Nephron progenitor cell (in vitro differentiated cells): ENCODE measurements around the gene IGSF5.

ENCODE experiments used
- DNase-seq: peaks from one replicate; pipeline ENCODE4 v3.0.0; 2021
- H3K27ac Mint-ChIP-seq: 2 replicates; pipeline ENCODE4 v1.8.0; 2021; ENCODE audit warnings: mild to moderate bottlenecking, moderate library complexity, mixed read lengths
- H3K27me3 Mint-ChIP-seq: 2 replicates; pipeline ENCODE4 v1.8.0; 2021; ENCODE audit warnings: mild to moderate bottlenecking, low read depth, mixed read lengths; ENCODE audit not compliant: poor library complexity
- H3K36me3 Mint-ChIP-seq: 2 replicates; pipeline ENCODE4 v1.8.0; 2021; ENCODE audit warnings: low read depth, mixed read lengths
- H3K4me1 Mint-ChIP-seq: 2 replicates; pipeline ENCODE4 v1.8.0; 2021; ENCODE audit warnings: mixed read lengths
- H3K4me3 Mint-ChIP-seq: 2 replicates; pipeline ENCODE4 v1.8.0; 2021; ENCODE audit warnings: mild to moderate bottlenecking, moderate library complexity, mixed read lengths
- H3K9me3 Mint-ChIP-seq: 2 replicates; pipeline ENCODE4 v1.8.0; 2021; ENCODE audit warnings: mild to moderate bottlenecking, moderate library complexity, mixed read lengths
- CTCF ChIP-seq: fragments of 200-600 bp; sonication (generic); IDR thresholded peaks from 2 replicates; pipeline ENCODE4 v1.5.0; 2021; ENCODE audit warnings: antibody characterized with exemption

The IGSF5 gene

GRCh38 chr21:39763272-39763970, 18.4 kb downstream of the IGSF5 start:
- Mint-ChIP-seq H3K36me3 (no peaks in the 10 kb centered on the region), H3K4me3 (no peak overlapping the region), H3K9me3 (peaks cover 14% of the 10 kb centered on the region), H3K27me3 (peaks cover 17% of the 10 kb centered on the region), H3K4me1 (peaks cover 27% of the 10 kb centered on the region), H3K27ac (peak overlapping the region; percentile 95)
- no peak for TF ChIP-seq CTCF
- DNase-seq: no peak

GRCh38 chr21:39774227-39774626, 29.2 kb downstream of the IGSF5 start:
- Mint-ChIP-seq H3K9me3 (no peaks in the 10 kb centered on the region), H3K4me1 (no peaks in the 10 kb centered on the region), H3K27ac (no peak overlapping the region), H3K36me3 (no peaks in the 10 kb centered on the region), H3K27me3 (peaks cover 5% of the 10 kb centered on the region), H3K4me3 (no peak overlapping the region)
- no peak for DNase-seq
- no peak for TF ChIP-seq CTCF

- H3K27ac Mint-ChIP-seq: no peak overlapping the region
- H3K36me3 Mint-ChIP-seq: no peaks in the 10 kb centered on the region
- H3K4me3 Mint-ChIP-seq: no peak overlapping the region
- TF ChIP-seq CTCF: no peak
- H3K27me3 Mint-ChIP-seq: peaks cover 5% of the 10 kb centered on the region
- no peaks in the 10 kb centered on the region for H3K4me1 Mint-ChIP-seq
- DNase-seq: no peak
- no peaks in the 10 kb centered on the region for H3K9me3 Mint-ChIP-seq
Measured at GRCh38 chr21:39775816-39776215, 30.8 kb downstream of the IGSF5 start.

GRCh38 chr21:39776589-39776988, 31.6 kb downstream of the IGSF5 start:
- Mint-ChIP-seq H3K4me1 (no peaks in the 10 kb centered on the region), H3K27me3 (peaks cover 5% of the 10 kb centered on the region), H3K9me3 (no peaks in the 10 kb centered on the region), H3K27ac (no peak overlapping the region), H3K4me3 (no peak overlapping the region), H3K36me3 (no peaks in the 10 kb centered on the region)
- no peak for DNase-seq
- TF ChIP-seq CTCF: no peak

GRCh38 chr21:39781331-39781730, 36.3 kb downstream of the IGSF5 start:
- Mint-ChIP-seq H3K36me3 (no peaks in the 10 kb centered on the region), H3K27me3 (no peaks in the 10 kb centered on the region), H3K4me3 (no peak overlapping the region), H3K9me3 (no peaks in the 10 kb centered on the region), H3K4me1 (no peaks in the 10 kb centered on the region), H3K27ac (no peak overlapping the region)
- no peak for DNase-seq
- TF ChIP-seq CTCF: no peak

- H3K36me3 Mint-ChIP-seq: peaks cover 10% of the 10 kb centered on the region
- peak overlapping the region; percentile 58 for H3K4me3 Mint-ChIP-seq
- peaks cover 8% of the 10 kb centered on the region for H3K27me3 Mint-ChIP-seq
- DNase-seq: peak; percentile 83
- peak; percentile 87 for TF ChIP-seq CTCF
- H3K9me3 Mint-ChIP-seq: peaks cover 43% of the 10 kb centered on the region
- no peak overlapping the region for H3K27ac Mint-ChIP-seq
- peaks cover 15% of the 10 kb centered on the region for H3K4me1 Mint-ChIP-seq
Measured at GRCh38 chr21:39788383-39788782, 43.4 kb downstream of the IGSF5 start.
